NOMO-1 treated with dmso at 0.1 percent for 144 hours (cell line): Measurements from ENCODE around the gene METTL3.

Experiments
- DNase-seq: peaks from one replicate; lab custom pipeline; 2025; ENCODE audit not compliant: unreplicated experiment; lab: John Stamatoyannopoulos, UW

The METTL3 gene

GRCh38 chr14:21476925-21477681 is 34.0 kb downstream of the METTL3 start, which contains the start of the genes RAB2B and TOX4:
TSS of gene RAB2B (minus strand) at chr14:21476959. CDS start at chr14:21476872, 87 bp downstream.
TSS of gene TOX4 (plus strand) at chr14:21477195. CDS start at chr14:21477279, 84 bp downstream.
- peak; percentile 99 for DNase-seq

- DNase-seq = no peak
Observed at GRCh38 chr14:21476523-21476924, 34.6 kb downstream of the METTL3 start.

DNA sequence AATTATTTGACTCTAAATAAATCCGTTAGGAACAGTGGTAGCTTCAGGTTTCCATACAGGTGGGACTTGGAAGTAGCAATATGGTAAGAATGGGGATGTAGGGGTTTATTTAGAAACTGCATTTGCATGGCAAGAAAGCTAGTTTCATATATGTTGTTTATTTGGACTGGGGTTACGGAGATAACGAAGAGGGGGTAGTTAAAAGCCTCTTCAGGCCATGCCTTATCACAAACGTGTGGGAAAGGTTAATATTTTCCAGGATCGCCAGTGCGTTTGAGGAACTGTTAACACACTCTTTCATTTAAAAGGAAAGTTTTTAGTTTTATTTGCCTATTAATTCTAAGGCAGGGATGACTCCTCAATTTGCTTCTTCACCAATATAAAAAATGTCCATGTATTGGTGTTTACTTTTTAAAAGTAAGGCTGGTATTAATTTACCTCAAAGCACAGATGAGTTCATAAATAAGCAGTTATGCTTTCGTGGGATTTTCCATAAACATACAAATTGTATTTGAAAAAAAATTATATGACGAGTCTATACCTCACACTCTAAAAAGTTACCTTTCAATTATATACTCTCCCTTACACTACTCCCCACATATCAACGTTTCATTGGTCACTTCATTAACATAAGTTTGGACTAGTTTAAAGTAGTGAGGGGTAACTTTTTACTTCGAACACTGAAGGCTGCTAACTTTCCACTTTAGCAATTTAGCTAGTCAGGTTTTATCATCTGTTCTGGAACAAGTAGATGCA is 35.2 kb downstream of the METTL3 start:
- DNase-seq = no peak

DNA sequence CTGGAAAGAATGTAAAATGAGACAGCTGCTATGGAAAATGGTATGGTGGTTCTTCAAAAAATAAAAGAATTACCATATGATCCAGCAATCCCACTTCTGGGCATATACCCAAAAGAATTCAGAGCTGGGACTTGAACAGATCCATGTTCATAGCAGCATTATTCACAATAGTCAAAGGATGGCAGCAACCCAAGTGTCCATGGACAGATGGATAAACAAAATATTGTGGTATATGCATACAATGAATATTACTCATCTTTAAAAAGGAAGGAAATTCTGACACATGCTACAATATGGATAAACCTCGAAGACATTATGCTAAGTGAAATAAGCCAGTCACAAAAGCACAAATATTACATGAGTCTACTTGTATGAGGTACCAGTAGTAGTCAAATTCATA is 43.5 kb downstream of the METTL3 start:
- DNase-seq = no peak

- DNase-seq = peak; percentile 100
Observed at GRCh38 chr14:21455912-21456667, 55.0 kb downstream of the METTL3 start, which contains the start of gene CHD8. TSS of gene CHD8 (minus strand) at chr14:21456123. CDS start at chr14:21431643, 24,480 bp downstream.

- no peak for DNase-seq
Observed at GRCh38 chr14:21455592-21455911, 55.6 kb downstream of the METTL3 start.

- DNase-seq = no peak
Observed at GRCh38 chr14:21454843-21455544, 56.1 kb downstream of the METTL3 start.

DNA sequence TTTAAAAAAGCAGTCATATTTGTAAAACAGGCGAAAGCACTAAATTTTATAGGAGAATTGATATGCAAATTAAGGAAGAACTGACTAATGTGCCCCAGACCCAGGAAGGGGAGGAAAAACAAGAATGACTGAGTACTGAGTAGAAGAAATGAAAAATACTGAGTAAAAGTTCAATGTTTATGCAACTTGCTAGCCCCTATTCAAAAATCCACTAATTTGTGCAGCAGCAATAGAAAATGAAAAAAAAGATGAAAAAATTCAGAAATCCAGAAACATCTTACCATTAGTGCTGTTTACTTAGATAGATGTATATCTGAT is 61.3 kb downstream of the METTL3 start:
- no peak for DNase-seq
